Retinal pigment epithelial cell (primary cell): ENCODE data around the gene C9orf72.

ENCODE experiments used
- DNase-seq: peaks from one replicate; pipeline ENCODE4 v3.0.0-alpha.2; 2010; ENCODE audit warnings: low read depth
- H3K4me3 ChIP-seq: 2 replicates; pipeline ENCODE4 v1.5.1; 2011; ENCODE audit warnings: mild to moderate bottlenecking, low read length, control low read depth, moderate library complexity
- TF ChIP-seq, protein P1 (sequence below): conservative IDR thresholded peaks from 2 replicates; pipeline ENCODE4 v1.5.1; 2011; ENCODE audit warnings: low read depth, low read length, control low read depth, inconsistent platforms

The C9orf72 gene

DNA sequence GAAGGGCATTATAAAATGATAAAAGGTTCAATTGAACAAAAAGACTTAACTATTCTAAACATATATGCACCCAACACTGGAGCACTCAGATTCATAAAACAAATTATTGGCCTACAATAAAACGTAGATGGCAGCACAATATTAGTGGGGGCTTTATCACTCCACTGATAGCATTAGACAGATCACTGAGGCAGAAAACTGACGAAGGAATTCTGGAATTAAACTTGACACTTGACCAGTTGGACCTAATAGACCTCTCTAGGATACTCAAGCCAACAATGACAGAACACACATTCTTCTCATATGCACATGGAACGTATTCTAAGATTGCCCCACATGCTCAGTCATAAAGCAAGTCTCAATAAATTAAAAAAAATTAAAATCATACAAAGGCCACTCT lies 18.4 kb upstream of the C9orf72 start:
- no peak overlapping the region for H3K4me3 ChIP-seq
- TF ChIP-seq, protein P1, sequence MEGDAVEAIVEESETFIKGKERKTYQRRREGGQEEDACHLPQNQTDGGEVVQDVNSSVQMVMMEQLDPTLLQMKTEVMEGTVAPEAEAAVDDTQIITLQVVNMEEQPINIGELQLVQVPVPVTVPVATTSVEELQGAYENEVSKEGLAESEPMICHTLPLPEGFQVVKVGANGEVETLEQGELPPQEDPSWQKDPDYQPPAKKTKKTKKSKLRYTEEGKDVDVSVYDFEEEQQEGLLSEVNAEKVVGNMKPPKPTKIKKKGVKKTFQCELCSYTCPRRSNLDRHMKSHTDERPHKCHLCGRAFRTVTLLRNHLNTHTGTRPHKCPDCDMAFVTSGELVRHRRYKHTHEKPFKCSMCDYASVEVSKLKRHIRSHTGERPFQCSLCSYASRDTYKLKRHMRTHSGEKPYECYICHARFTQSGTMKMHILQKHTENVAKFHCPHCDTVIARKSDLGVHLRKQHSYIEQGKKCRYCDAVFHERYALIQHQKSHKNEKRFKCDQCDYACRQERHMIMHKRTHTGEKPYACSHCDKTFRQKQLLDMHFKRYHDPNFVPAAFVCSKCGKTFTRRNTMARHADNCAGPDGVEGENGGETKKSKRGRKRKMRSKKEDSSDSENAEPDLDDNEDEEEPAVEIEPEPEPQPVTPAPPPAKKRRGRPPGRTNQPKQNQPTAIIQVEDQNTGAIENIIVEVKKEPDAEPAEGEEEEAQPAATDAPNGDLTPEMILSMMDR = no peak
- no peak for DNase-seq

DNA sequence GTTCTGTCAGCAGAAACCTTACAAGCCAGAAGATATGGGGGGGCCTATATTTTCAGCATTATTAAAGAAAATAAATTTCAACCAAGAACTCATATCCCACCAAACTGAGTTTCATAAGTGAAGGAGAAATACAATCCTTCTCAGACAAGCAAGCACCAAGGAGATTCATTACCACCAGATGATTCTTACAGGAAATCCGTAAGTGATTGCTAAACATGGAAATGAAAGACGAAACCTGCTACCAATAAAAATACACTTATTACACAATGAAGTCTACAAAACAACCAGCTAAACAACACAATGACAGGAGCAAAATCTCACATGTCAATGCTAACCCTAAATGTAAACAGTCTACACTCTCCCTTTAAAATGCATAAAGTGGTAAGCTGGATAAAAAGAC lies 17.8 kb upstream of the C9orf72 start:
- DNase-seq = no peak
- TF ChIP-seq, protein P1 = no peak
- no peak overlapping the region for H3K4me3 ChIP-seq

DNA sequence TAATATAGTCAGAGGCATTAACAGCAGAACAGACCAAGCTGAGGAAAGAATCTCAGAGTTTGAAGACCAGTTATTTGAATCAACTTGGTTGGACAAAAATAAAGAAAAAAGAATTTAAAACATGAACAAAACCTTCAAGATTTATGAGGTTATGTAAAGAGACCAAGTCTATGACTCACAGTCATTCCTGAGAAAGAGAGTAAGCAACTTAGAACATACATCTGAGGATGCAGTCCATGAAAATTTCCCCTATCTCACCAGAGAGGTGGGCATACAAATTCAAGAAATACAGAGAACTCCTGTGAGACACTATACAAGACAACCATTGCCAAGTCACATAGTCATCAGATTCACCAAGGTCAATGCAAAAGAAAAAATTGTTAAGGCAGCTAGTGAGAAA lies 17.4 kb upstream of the C9orf72 start:
- no peak for DNase-seq
- H3K4me3 ChIP-seq = no peak overlapping the region
- TF ChIP-seq, protein P1 = no peak

DNA sequence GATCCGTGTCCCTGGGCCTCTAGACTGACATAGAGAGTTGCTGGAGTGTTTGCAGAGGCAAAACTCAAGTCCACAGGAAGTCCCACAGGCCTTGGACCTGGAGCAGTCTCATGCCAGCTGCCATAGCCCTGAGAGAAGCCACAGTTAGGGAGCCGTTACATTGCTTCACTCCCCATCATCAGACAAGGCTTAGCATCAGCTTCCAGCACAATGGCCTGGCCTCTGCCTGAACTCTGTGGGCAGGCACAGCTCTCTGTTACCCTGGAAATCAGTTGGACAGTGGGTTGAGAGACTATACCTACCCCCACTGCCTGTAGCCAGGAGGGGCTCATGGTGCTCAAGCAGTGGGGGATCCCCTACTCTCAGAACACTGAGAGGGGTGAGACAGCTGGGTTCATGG lies 16.2 kb upstream of the C9orf72 start:
- TF ChIP-seq, protein P1 = no peak
- peak; percentile 39 for DNase-seq

DNA sequence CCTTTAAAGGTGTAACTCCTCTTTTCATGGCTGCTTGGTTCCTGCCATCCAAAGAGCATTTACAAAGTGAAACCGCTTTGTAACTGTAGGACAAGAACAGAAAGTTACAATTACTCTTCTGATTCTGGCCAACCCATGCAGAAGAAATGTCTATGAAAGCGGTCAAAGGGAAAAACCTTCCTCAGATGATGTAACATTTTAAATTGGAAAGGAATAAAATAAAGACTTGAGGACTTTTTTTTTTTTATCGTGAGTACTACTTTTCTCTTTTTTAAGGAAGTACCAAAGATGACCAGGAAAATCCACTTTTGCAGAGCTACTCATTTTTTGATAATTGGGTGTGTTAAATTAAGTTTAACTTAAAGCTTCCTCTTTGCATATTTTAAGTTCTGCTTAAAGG lies 13.0 kb upstream of the C9orf72 start:
- TF ChIP-seq, protein P1 = no peak
- no peak overlapping the region for H3K4me3 ChIP-seq

More for the DNA sequence above, 16.2 kb upstream of the C9orf72 start:
- no peak overlapping the region for H3K4me3 ChIP-seq

DNA sequence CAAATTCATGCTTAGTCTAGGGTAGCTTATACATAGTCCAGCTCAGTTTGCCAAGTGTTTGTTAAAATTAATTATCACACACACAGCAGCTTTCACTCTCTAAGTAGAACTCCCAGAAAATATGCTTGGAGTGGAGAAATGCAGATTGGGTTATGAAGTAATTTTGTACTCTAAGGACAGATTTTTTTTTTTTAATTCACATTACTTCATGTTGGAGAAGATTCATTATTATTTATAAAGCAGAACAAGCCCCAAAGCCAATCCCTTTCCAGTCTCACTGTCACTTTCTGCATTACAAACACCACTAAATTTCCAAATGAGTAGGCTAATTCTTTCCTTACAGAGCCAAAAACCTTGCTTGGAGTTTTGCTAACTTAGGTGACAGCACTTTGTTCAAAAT lies 11.7 kb upstream of the C9orf72 start:
- TF ChIP-seq, protein P1 = no peak
- no peak for DNase-seq
- no peak overlapping the region for H3K4me3 ChIP-seq

More for the DNA sequence above, 13.0 kb upstream of the C9orf72 start:
- DNase-seq = no peak

DNA sequence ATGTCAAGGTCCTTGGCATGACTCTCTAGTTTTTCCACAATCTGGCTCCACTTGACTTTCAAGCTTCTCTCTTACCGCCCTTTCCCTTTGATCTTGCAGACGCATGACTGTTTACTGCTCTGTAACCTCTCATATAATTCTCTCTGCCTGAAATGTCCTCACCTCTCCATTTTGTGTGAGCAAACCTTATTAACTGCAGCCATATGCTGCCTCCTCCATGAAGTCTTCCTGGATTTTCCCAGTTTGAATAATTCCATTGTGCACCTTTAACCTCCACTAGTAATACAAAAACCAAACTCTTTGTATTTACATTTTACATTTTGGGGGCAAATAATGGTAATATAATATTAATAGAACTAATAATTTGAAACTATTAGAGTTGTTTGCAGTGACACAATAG lies 9.5 kb upstream of the C9orf72 start:
- TF ChIP-seq, protein P1 = no peak
- DNase-seq = no peak
- no peak overlapping the region for H3K4me3 ChIP-seq
